Progenitor cell of endocrine pancreas (in vitro differentiated cells): Measurements from ENCODE around the gene MSN. TPM values are rescaled to one million over a fixed set of nuclear protein-coding genes. Genes with fewer than 3 reads are reported as not detected.

Source experiments
- DNase-seq: peaks from one replicate; pipeline ENCODE4 v3.0.0; 2021; ENCODE audit warnings: low spot score; ENCODE audit not compliant: unreplicated experiment
- H3K27ac Mint-ChIP-seq: 2 replicates; pipeline ENCODE4 v1.8.0; 2021; ENCODE audit warnings: mild to moderate bottlenecking, moderate library complexity, mixed read lengths
- H3K27me3 Mint-ChIP-seq: 2 replicates; pipeline ENCODE4 v1.8.0; 2021; ENCODE audit warnings: mixed read lengths
- H3K36me3 Mint-ChIP-seq: 2 replicates; pipeline ENCODE4 v1.8.0; 2022; ENCODE audit warnings: mixed read lengths; ENCODE audit not compliant: insufficient read depth
- H3K4me1 Mint-ChIP-seq: 2 replicates; pipeline ENCODE4 v1.8.0; 2021; ENCODE audit warnings: low read depth, mixed read lengths
- H3K4me3 Mint-ChIP-seq: 2 replicates; pipeline ENCODE4 v1.8.0; 2021; ENCODE audit warnings: low read depth, mild to moderate bottlenecking, moderate library complexity, mixed read lengths
- H3K9me3 Mint-ChIP-seq: 2 replicates; pipeline ENCODE4 v1.8.0; 2021; ENCODE audit warnings: low read depth, mixed read lengths
- total RNA-seq: library from RNA; stranded (reverse); gene quantifications from 2 replicates; pipeline ENCODE4 v1.2.1, GENCODE V29; 2021
- TF ChIP-seq, protein P1 (sequence below): fragments of 200-600 bp; sonication (generic); IDR thresholded peaks from one replicate; pipeline ENCODE4 v1.5.0; 2021; ENCODE audit warnings: antibody characterized with exemption, mild to moderate bottlenecking; ENCODE audit not compliant: unreplicated experiment

Gene MSN
- total RNA-seq, 1 donor from 2014 or later: 28.8 TPM

DNA sequence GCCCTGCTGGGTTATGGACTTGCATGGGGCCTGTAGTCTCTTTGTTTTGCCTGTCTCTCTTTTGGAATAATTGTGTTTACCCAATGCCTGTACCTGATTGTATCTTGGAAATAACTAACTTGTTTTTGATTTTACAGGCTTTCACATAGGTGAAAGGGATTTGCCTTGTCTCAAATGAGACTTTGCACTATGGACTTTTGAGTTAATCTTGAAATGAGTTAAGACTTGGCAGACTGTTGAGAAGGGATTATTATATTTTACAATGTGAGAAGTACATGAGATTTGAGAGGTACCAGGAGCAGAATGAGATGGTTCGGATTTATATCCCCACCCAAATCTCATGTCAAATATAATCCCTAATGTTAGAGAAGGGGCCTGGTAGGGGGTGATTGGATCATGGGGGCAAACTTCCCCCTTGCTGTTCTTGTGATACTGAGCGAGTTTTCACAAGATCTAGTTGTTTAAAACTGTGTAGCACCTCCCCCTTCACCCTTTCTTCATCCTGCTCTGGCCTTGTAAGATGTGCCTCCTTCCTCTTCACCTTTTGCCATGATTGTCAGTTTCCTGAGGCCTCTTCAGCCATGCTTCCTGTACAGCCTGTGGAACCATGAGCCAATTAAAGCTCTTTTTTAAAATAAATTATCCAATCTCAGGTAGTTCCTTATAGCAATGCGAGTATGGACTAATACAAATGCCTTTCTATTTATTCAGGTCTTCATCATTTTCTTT is 102.3 kb downstream of the MSN start:
- no peak for DNase-seq
- TF ChIP-seq, protein P1, sequence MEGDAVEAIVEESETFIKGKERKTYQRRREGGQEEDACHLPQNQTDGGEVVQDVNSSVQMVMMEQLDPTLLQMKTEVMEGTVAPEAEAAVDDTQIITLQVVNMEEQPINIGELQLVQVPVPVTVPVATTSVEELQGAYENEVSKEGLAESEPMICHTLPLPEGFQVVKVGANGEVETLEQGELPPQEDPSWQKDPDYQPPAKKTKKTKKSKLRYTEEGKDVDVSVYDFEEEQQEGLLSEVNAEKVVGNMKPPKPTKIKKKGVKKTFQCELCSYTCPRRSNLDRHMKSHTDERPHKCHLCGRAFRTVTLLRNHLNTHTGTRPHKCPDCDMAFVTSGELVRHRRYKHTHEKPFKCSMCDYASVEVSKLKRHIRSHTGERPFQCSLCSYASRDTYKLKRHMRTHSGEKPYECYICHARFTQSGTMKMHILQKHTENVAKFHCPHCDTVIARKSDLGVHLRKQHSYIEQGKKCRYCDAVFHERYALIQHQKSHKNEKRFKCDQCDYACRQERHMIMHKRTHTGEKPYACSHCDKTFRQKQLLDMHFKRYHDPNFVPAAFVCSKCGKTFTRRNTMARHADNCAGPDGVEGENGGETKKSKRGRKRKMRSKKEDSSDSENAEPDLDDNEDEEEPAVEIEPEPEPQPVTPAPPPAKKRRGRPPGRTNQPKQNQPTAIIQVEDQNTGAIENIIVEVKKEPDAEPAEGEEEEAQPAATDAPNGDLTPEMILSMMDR: no peak
- no peak overlapping the region for H3K4me3 Mint-ChIP-seq
- H3K27ac Mint-ChIP-seq: no peak overlapping the region
- H3K4me1 Mint-ChIP-seq: peaks cover 4% of the 10 kb centered on the region
- H3K36me3 Mint-ChIP-seq: no peaks in the 10 kb centered on the region
- H3K9me3 Mint-ChIP-seq: peaks cover 20% of the 10 kb centered on the region
- no peaks in the 10 kb centered on the region for H3K27me3 Mint-ChIP-seq

DNA sequence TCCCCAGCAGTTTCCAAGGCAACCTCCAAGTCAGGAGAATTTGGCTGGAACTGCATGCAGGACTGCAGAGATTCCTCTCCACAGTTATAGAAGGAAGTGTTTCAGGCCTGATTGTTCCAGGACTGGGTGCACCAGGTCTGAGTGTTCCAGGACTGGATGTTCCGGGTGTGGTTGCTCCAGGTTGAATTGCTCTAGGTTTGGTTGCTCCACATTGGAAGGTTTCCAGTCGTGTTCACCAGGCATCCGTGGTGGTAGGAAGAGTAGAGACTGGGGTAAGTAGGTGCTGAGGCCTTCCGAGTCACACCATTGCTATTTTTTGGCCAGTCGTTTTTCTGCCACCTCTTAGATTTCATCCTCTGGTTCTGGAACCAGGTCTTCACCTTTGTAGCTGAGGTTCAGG is 105.4 kb downstream of the MSN start:
- Mint-ChIP-seq H3K27me3 (no peaks in the 10 kb centered on the region), H3K4me3 (no peak overlapping the region), H3K4me1 (peaks cover 4% of the 10 kb centered on the region), H3K36me3 (no peaks in the 10 kb centered on the region), H3K9me3 (peaks cover 12% of the 10 kb centered on the region), H3K27ac (no peak overlapping the region)
- DNase-seq: no peak
- TF ChIP-seq, protein P1: no peak

DNA sequence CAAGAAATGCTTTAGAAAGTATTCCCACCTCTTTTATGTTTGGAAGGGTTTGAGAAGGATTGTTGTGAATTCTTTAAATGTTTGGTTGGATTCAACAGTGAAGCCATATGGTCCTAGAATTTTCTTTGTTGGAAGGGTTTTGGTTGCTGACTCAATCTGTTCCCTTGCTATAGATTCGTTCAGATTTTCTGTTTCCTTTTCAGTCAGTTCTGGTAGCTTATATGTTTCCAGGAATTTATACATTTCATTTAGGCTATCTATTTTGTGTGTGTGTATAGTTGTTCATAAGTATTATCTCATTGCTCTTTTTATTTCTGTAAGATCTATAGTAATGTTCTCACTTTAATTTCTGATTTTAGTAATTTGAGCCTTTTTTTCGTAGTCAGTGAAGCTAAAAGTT is 114.4 kb downstream of the MSN start:
- TF ChIP-seq, protein P1: no peak
- Mint-ChIP-seq H3K27me3 (no peaks in the 10 kb centered on the region), H3K36me3 (no peaks in the 10 kb centered on the region), H3K4me3 (no peak overlapping the region), H3K27ac (no peak overlapping the region), H3K4me1 (no peaks in the 10 kb centered on the region), H3K9me3 (peaks cover 28% of the 10 kb centered on the region)
- no peak for DNase-seq

DNA sequence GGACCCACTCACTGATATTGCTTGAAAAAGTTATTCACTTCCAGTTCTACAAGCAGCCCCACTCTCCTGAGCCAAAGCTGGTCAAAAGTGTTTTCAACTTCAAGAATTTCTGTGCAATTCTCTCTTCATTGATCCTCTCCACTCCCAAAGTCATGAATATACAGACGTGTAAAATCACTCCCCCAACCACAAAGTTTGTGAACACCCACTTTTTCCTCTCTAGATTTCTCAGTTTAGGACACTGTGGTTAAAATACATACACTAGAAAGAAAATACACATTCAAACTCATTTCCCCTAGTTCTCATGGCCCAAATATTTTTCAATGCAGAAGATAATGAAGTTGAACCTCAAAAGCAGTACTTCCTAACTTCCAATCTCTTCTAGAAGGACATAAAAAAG is 116.3 kb downstream of the MSN start:
- H3K36me3 Mint-ChIP-seq: no peaks in the 10 kb centered on the region
- no peak for DNase-seq
- no peak overlapping the region for H3K4me3 Mint-ChIP-seq
- H3K27ac Mint-ChIP-seq: no peak overlapping the region
- TF ChIP-seq, protein P1: no peak
- H3K27me3 Mint-ChIP-seq: no peaks in the 10 kb centered on the region
- peaks cover 23% of the 10 kb centered on the region for H3K9me3 Mint-ChIP-seq
- no peaks in the 10 kb centered on the region for H3K4me1 Mint-ChIP-seq

Other genes starting within 250 kb of the MSN start
- 38.6 and 38.9 TPM in 2 replicates for gene LAS1L, start 132.9 kb upstream of the MSN start, total RNA-seq